GM13976 (cell line): Measurements from ENCODE around the gene LIPE.

Source experiments
- DNase-seq: peaks from one replicate; pipeline ENCODE4 v3.0.0; 2012; ENCODE audit warnings: low spot score
- in situ Hi-C: fragments of 300-500 bp; cut with MboI; formaldehyde crosslinking; loops from one replicate; pipeline ENCODE4 v1.12.0; 2022; ENCODE audit warnings: low sequenced_read_pairs, mixed read lengths, inconsistent platforms; ENCODE audit not compliant: unreplicated experiment
- TF ChIP-seq, protein P1 (sequence below): IDR thresholded peaks from 2 replicates; pipeline ENCODE4 v1.5.1; 2012; ENCODE audit warnings: borderline replicate concordance, mild to moderate bottlenecking; ENCODE audit not compliant: insufficient read depth; ENCODE audit errors: extremely low read depth, missing control alignments, control extremely low read depth

LIPE gene

DNA sequence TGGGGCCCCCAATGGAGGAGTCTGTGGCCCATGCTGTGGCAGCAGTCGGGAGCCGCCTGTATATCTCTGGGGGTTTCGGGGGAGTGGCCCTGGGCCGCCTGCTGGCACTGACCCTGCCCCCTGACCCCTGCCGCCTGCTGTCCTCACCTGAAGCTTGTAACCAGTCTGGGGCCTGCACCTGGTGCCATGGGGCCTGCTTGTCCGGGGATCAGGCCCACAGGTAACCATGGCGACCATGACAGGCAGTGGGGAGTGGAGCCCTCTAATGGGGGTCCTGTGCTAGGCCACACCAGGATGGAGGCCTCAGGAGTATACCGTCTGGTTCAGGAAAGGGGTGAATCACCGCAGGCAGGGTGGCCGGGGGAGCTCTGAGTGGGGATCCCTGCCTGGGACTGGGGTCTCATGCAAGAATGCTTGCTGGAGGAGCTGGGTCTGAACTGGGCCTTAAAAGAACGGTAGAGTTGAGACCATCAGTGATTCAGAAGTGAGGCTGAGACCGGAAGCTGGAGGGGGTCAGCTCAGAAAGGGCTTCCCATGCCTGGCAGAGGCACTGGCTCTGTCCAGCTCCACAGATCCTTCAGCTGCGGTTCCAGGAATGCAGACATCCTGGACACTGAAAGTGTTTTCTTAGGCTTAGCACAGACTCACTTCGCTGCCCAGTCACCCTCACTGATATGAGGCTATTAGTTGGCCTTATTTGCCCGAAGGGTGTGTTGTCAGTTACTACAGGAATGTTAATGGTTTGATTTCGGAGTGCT, 66.2 kb downstream of the LIPE start:
- TF ChIP-seq, protein P1, sequence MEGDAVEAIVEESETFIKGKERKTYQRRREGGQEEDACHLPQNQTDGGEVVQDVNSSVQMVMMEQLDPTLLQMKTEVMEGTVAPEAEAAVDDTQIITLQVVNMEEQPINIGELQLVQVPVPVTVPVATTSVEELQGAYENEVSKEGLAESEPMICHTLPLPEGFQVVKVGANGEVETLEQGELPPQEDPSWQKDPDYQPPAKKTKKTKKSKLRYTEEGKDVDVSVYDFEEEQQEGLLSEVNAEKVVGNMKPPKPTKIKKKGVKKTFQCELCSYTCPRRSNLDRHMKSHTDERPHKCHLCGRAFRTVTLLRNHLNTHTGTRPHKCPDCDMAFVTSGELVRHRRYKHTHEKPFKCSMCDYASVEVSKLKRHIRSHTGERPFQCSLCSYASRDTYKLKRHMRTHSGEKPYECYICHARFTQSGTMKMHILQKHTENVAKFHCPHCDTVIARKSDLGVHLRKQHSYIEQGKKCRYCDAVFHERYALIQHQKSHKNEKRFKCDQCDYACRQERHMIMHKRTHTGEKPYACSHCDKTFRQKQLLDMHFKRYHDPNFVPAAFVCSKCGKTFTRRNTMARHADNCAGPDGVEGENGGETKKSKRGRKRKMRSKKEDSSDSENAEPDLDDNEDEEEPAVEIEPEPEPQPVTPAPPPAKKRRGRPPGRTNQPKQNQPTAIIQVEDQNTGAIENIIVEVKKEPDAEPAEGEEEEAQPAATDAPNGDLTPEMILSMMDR: no peak
- no peak for DNase-seq
- in situ Hi-C loops: no loop called here

DNA sequence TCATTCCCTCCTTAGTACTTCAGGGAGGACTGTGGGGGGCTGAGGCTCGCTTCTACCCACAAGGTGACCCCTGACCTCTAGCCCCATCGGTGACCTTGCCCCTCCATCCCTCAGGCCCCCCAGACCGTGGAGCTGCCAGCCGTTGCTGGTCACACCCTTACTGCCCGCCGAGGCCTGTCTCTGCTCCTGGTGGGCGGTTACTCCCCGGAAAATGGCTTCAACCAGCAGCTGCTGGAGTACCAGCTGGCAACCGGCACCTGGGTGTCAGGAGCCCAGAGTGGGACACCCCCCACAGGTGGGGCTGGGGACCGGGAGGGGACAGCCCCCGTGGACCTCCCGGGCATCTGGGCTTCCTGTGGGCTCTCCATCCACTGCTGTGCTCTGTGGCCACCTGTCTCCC, 69.9 kb downstream of the LIPE start:
- TF ChIP-seq, protein P1: no peak
- in situ Hi-C loops: no loop called here
- no peak for DNase-seq

GRCh38 chr19:42356686-42357085, 70.5 kb downstream of the LIPE start:
- TF ChIP-seq, protein P1: no peak
- DNase-seq: no peak
- in situ Hi-C loops: no loop called here

DNA sequence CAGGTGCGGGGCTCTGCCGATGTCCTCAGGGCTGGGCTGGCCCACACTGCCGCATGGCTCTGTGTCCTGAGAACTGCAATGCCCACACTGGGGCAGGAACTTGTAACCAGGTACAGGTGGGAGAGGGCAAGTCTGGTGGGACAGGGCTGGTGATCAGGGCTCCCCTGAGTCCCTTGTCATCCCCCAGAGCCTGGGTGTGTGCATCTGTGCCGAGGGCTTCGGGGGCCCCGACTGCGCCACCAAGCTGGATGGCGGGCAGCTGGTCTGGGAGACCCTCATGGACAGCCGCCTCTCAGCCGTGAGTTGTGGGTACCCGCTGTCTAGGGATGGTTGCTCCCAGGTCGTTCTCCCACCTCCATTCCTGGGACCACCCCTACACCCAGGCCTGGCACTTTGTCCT, 71.3 kb downstream of the LIPE start:
- in situ Hi-C loops: no loop called here

DNA sequence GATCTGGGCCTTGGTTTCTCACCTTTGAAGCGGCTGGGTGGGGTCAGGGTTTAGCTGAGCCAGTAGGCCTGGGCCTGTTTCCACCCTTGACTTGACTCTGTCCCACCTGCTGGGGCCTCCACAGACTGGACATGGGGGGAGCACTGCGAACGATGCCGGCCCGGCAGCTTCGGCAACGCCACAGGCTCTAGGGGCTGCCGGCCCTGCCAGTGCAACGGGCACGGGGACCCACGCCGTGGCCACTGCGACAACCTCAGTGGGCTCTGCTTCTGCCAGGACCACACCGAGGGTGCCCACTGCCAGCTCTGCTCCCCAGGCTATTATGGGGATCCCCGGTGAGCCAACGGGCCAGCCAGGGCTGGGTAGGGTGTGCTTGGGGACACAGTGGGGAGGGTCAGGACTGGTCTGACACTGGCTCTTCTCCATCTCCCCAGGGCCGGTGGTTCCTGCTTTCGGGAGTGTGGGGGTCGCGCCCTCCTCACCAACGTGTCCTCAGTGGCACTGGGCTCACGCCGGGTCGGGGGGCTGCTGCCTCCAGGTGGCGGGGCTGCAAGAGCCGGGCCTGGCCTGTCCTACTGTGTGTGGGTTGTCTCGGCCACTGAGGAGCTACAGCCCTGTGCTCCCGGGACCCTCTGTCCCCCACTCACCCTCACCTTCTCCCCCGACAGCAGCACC, 73.7 kb downstream of the LIPE start:
- in situ Hi-C loops: no loop called here
- no peak for DNase-seq
- TF ChIP-seq, protein P1: no peak

More for the DNA sequence above, 71.3 kb downstream of the LIPE start:
- TF ChIP-seq, protein P1: no peak
- no peak for DNase-seq

DNA sequence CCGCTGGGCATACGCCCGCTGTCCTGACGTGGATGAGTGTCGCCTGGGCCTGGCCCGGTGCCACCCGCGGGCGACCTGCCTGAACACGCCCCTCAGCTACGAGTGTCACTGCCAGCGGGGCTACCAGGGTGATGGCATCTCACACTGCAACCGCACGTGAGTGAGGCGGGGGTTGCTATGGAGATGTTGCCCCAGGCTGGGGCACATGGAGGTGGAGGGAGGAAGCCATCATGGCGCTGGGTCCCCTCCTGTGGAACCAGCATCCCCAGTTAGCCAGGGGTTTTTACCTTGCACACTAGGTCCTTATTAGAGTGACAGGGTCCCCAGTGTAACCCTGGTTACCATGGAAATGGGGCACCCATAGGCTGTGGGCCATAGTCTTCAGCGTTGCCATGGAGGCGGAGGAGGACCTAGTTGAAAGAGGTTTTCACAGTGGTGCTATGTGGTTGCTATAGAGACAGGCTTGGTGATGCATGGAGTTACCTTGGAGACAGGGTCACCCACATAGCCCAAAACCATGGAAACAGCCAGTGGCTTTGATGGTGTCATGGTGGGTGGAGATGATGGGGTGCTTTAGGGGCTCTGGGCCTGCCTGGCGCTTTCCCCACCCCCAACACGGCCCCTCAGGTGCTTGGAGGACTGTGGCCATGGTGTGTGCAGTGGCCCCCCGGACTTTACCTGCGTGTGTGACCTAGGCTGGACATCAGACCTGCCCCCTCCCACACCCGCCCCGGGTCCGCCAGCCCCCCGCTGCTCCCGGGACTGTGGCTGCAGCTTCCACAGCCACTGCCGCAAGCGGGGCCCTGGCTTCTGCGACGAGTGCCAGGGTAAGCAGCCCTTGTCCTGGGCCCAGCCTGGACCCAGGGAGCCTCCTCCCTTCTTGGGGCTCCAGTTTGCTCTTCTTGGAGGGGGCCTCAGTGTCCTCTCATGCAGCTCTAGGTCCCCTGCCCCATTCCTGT, 74.6 kb downstream of the LIPE start:
- peak; percentile 73 for DNase-seq
- in situ Hi-C loops: no loop called here

More for the DNA sequence above, 74.6 kb downstream of the LIPE start:
- TF ChIP-seq, protein P1: no peak
